Astrocyte (in vitro differentiated cells and primary cell): ENCODE measurements around the gene ATRNL1. TPM values are rescaled to one million over a fixed set of nuclear protein-coding genes. Genes with fewer than 3 reads are reported as not detected.

Experiments
- DNase-seq: peaks from one replicate; pipeline ENCODE4 v3.0.0-alpha.2; 2010; ENCODE audit warnings: low read depth
- FAIRE-seq: peaks from 2 replicates; lab custom pipeline; 2011; peaks lifted over from hg19 to GRCh38; lab: Jason Lieb, UNC
- H2AFZ ChIP-seq: 2 replicates; pipeline ENCODE4 v1.6.0; 2012; ENCODE audit warnings: low read depth, low read length, inconsistent platforms
- H3K27ac ChIP-seq: 2 replicates; pipeline ENCODE4 v1.5.1; 2011; ENCODE audit warnings: low read depth, low read length, inconsistent platforms
- H3K27me3 ChIP-seq: 2 replicates; pipeline ENCODE4 v1.6.0; 2011; ENCODE audit warnings: low read length, inconsistent platforms; ENCODE audit not compliant: insufficient read depth
- H3K36me3 ChIP-seq: 2 replicates; pipeline ENCODE4 v1.5.1; 2011; ENCODE audit warnings: low read length, inconsistent platforms; ENCODE audit not compliant: insufficient read depth
- H3K4me1 ChIP-seq: 2 replicates; pipeline ENCODE4 v1.5.1; 2011; ENCODE audit warnings: low read length, inconsistent platforms; ENCODE audit not compliant: insufficient read depth
- H3K4me2 ChIP-seq: 2 replicates; pipeline ENCODE4 v1.6.0; 2012; ENCODE audit warnings: low read length, inconsistent platforms
- H3K4me3 ChIP-seq: 2 replicates; pipeline ENCODE4 v1.5.1; 2011; ENCODE audit warnings: low read depth, mild to moderate bottlenecking, low read length, inconsistent platforms; ENCODE audit not compliant: insufficient read depth
- H3K79me2 ChIP-seq: 2 replicates; pipeline ENCODE4 v1.6.0; 2012; ENCODE audit warnings: mild to moderate bottlenecking, low read length, inconsistent platforms; ENCODE audit not compliant: insufficient read depth
- H3K9ac ChIP-seq: 2 replicates; pipeline ENCODE4 v1.6.0; 2012; ENCODE audit warnings: mild to moderate bottlenecking, low read length, inconsistent platforms
- H3K9me3 ChIP-seq: 2 replicates; pipeline ENCODE4 v1.5.1; 2012; ENCODE audit warnings: low read depth, mild to moderate bottlenecking, low read length, inconsistent platforms; ENCODE audit not compliant: insufficient read depth
- H4K20me1 ChIP-seq: 2 replicates; pipeline ENCODE4 v1.6.0; 2012; ENCODE audit warnings: low read length, inconsistent platforms; ENCODE audit not compliant: insufficient read depth
- H3K27ac Mint-ChIP-seq: one replicate; pipeline ENCODE4 v1.8.0; 2021; ENCODE audit warnings: mild to moderate bottlenecking, mixed read lengths; ENCODE audit not compliant: unreplicated experiment
- H3K27me3 Mint-ChIP-seq: one replicate; pipeline ENCODE4 v1.8.0; 2021; ENCODE audit warnings: low read depth, mixed read lengths; ENCODE audit not compliant: unreplicated experiment
- H3K36me3 Mint-ChIP-seq: one replicate; pipeline ENCODE4 v1.8.0; 2021; ENCODE audit warnings: low read depth, mixed read lengths; ENCODE audit not compliant: unreplicated experiment
- H3K4me1 Mint-ChIP-seq: one replicate; pipeline ENCODE4 v1.8.0; 2021; ENCODE audit warnings: low read depth, mixed read lengths; ENCODE audit not compliant: unreplicated experiment
- H3K4me3 Mint-ChIP-seq: one replicate; pipeline ENCODE4 v1.8.0; 2021; ENCODE audit warnings: mild to moderate bottlenecking, moderate library complexity, mixed read lengths; ENCODE audit not compliant: unreplicated experiment
- H3K9me3 Mint-ChIP-seq: one replicate; pipeline ENCODE4 v1.8.0; 2021; ENCODE audit warnings: mild to moderate bottlenecking, mixed read lengths; ENCODE audit not compliant: unreplicated experiment
- EZH2 ChIP-seq: IDR thresholded peaks from 2 replicates; pipeline ENCODE4 v1.6.1; 2012; ENCODE audit warnings: mild to moderate bottlenecking, low read length, inconsistent platforms; ENCODE audit not compliant: insufficient read depth
- total RNA-seq: library from RNA; stranded (reverse); gene quantifications from 2 replicates; pipeline ENCODE4 v1.2.1, GENCODE V29; 2021
- TF ChIP-seq, protein P1 (sequence below): IDR thresholded peaks from 2 replicates; pipeline ENCODE4 v1.5.1; 2011; ENCODE audit warnings: low read depth, mild to moderate bottlenecking, inconsistent platforms, low read length, moderate library complexity; ENCODE audit not compliant: insufficient read depth

ATRNL1 gene
- total RNA-seq, 1 donor from 2014 or later: 17.5 TPM

DNA sequence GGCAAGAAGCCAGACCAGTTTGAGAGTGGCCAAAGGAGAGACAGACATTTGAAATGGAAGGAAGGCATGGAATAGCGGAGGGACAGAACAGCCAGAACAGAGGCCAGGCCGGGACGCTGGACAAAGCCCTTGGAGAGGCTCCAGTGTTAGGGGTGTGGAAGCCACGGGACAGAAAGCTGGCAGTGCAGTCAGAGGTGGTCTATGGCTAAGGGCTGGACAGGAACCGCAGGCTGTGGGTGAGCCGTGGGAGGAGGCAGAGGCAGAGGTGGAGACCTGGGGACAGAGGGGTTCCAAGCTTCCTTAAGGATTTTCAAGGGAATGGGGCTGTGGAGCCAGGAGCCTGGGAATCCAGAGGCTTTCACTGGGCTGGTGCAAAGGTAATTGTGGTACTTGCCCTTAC lies 878.8 kb downstream of the ATRNL1 start:
- Histone ChIP-seq H3K4me3 (no peak overlapping the region), H4K20me1 (no peaks in the 10 kb centered on the region), H3K9me3 (no peaks in the 10 kb centered on the region), H3K9ac (no peak overlapping the region), H2AFZ (no peak overlapping the region), H3K36me3 (no peaks in the 10 kb centered on the region), H3K27ac (no peak overlapping the region), H3K79me2 (no peaks in the 10 kb centered on the region), H3K4me2 (no peak overlapping the region), H3K27me3 (no peaks in the 10 kb centered on the region), H3K4me1 (no peaks in the 10 kb centered on the region)
- no peak overlapping the region for H3K4me3 Mint-ChIP-seq
- H3K36me3 Mint-ChIP-seq: no peaks in the 10 kb centered on the region
- H3K9me3 Mint-ChIP-seq: peaks cover 10% of the 10 kb centered on the region
- TF ChIP-seq, protein P1, sequence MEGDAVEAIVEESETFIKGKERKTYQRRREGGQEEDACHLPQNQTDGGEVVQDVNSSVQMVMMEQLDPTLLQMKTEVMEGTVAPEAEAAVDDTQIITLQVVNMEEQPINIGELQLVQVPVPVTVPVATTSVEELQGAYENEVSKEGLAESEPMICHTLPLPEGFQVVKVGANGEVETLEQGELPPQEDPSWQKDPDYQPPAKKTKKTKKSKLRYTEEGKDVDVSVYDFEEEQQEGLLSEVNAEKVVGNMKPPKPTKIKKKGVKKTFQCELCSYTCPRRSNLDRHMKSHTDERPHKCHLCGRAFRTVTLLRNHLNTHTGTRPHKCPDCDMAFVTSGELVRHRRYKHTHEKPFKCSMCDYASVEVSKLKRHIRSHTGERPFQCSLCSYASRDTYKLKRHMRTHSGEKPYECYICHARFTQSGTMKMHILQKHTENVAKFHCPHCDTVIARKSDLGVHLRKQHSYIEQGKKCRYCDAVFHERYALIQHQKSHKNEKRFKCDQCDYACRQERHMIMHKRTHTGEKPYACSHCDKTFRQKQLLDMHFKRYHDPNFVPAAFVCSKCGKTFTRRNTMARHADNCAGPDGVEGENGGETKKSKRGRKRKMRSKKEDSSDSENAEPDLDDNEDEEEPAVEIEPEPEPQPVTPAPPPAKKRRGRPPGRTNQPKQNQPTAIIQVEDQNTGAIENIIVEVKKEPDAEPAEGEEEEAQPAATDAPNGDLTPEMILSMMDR: no peak
- TF ChIP-seq EZH2: no peak
- peaks cover 17% of the 10 kb centered on the region for H3K27me3 Mint-ChIP-seq
- FAIRE-seq (no peak), DNase-seq (no peak)
- no peak overlapping the region for H3K27ac Mint-ChIP-seq
- H3K4me1 Mint-ChIP-seq: no peaks in the 10 kb centered on the region

DNA sequence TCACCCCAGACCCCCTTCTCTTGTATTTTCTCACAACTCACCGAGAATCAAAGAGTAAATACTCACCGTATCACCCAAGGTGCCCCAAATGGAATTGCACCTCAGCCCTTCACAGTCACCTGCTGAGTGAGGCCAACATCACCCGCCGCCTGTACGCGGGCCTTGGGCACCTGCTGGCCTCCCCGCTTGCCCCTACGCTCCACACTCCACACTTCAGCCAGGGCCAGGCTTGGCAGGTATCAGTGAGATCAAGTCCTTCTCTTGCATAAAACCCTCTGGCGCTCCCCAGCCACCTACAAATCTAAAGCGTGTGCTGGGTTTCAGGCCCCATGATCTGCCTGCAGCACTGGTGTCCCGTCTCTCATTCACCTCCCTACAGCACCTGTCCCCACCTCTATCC lies 879.3 kb downstream of the ATRNL1 start:
- DNase-seq: no peak
- Histone ChIP-seq H3K4me2 (no peak overlapping the region), H3K27me3 (peaks cover under 1% of the 10 kb centered on the region), H3K36me3 (no peaks in the 10 kb centered on the region), H3K9ac (no peak overlapping the region), H3K79me2 (no peaks in the 10 kb centered on the region), H2AFZ (no peak overlapping the region), H3K4me3 (no peak overlapping the region), H3K9me3 (no peaks in the 10 kb centered on the region), H3K4me1 (no peaks in the 10 kb centered on the region), H3K27ac (no peak overlapping the region), H4K20me1 (no peaks in the 10 kb centered on the region)
- Mint-ChIP-seq H3K4me3 (no peak overlapping the region), H3K27ac (no peak overlapping the region), H3K36me3 (no peaks in the 10 kb centered on the region), H3K27me3 (peaks cover 17% of the 10 kb centered on the region), H3K4me1 (no peaks in the 10 kb centered on the region), H3K9me3 (peaks cover 10% of the 10 kb centered on the region)
- no peak for TF ChIP-seq EZH2
- TF ChIP-seq, protein P1: no peak
- FAIRE-seq: no peak

DNA sequence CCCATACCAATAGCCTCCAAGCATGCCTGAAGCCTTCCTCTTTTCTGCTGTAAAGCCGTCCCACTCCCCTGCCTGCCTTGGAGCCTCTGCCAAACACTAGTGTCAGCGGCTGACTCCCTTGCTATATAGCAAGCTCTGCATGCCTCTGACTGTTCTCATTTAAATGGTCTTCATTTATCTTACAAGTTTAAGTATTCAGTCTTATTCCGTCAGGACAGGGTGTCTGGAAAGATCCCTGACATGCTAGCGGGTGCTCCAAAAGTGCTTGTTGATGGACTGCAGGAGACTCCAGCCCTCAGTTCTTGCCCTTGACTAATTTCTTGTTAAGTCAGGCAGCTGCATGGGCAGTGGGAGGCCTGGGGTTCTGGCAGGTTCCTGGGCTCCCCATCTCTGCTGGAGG lies 881.2 kb downstream of the ATRNL1 start:
- H3K9me3 Mint-ChIP-seq: peaks cover 10% of the 10 kb centered on the region
- FAIRE-seq (no peak), DNase-seq (no peak)
- no peak overlapping the region for H3K4me3 ChIP-seq
- H2AFZ ChIP-seq: no peak overlapping the region
- TF ChIP-seq, protein P1: no peak
- TF ChIP-seq EZH2: no peak
- no peaks in the 10 kb centered on the region for H3K36me3 Mint-ChIP-seq
- no peaks in the 10 kb centered on the region for H3K36me3 ChIP-seq
- H3K4me1 Mint-ChIP-seq: no peaks in the 10 kb centered on the region
- H3K27me3 Mint-ChIP-seq: peaks cover 14% of the 10 kb centered on the region
- no peak overlapping the region for H3K9ac ChIP-seq
- no peaks in the 10 kb centered on the region for H4K20me1 ChIP-seq
- H3K27ac Mint-ChIP-seq: no peak overlapping the region
- H3K27me3 ChIP-seq: peaks cover 5% of the 10 kb centered on the region
- H3K79me2 ChIP-seq: no peaks in the 10 kb centered on the region
- no peaks in the 10 kb centered on the region for H3K4me1 ChIP-seq
- H3K27ac ChIP-seq: no peak overlapping the region
- H3K4me3 Mint-ChIP-seq: no peak overlapping the region
- no peak overlapping the region for H3K4me2 ChIP-seq
- no peaks in the 10 kb centered on the region for H3K9me3 ChIP-seq
